GM19397 (cell line): Measurements from ENCODE around the gene EIF5A.

Source experiments
- ATAC-seq: cut with Tn5 transposase; IDR thresholded peaks from one replicate; pipeline ENCODE4 v1.9.1; 2021; ENCODE audit warnings: mild to moderate bottlenecking, moderate library complexity; ENCODE audit not compliant: unreplicated experiment

EIF5A gene

GRCh38 chr17:7312432-7313087, 5.1 kb downstream of the EIF5A start:
- no peak for ATAC-seq

GRCh38 chr17:7313088-7313889, 5.9 kb downstream of the EIF5A start:
- ATAC-seq = no peak

GRCh38 chr17:7313890-7314718, 6.7 kb downstream of the EIF5A start:
- ATAC-seq = no peak

- peak; percentile 72 for ATAC-seq
Measured at GRCh38 chr17:7314719-7315569, 7.5 kb downstream of the EIF5A start, which contains the start of gene GPS2. TSS of gene GPS2 (minus strand) at chr17:7315360. CDS start at chr17:7315052, 308 bp downstream.

GRCh38 chr17:7315570-7316235, 8.3 kb downstream of the EIF5A start:
- no peak for ATAC-seq

GRCh38 chr17:7317161-7317803, 9.9 kb downstream of the EIF5A start:
- no peak for ATAC-seq

- ATAC-seq = no peak
Measured at GRCh38 chr17:7318121-7318860, 10.9 kb downstream of the EIF5A start.

GRCh38 chr17:7321466-7321865, 14.0 kb downstream of the EIF5A start:
- ATAC-seq = no peak

GRCh38 chr17:7322520-7323194, 15.2 kb downstream of the EIF5A start:
- ATAC-seq = no peak

GRCh38 chr17:7323731-7324437, 16.5 kb downstream of the EIF5A start:
- ATAC-seq = no peak

GRCh38 chr17:7324438-7324779, 17.0 kb downstream of the EIF5A start:
- ATAC-seq = no peak

GRCh38 chr17:7325031-7325528, 17.7 kb downstream of the EIF5A start:
- no peak for ATAC-seq

GRCh38 chr17:7326186-7326585, 18.8 kb downstream of the EIF5A start:
- no peak for ATAC-seq

GRCh38 chr17:7327056-7327455, 19.6 kb downstream of the EIF5A start:
- ATAC-seq = no peak

- ATAC-seq = no peak
Measured at GRCh38 chr17:7327501-7327900, 20.1 kb downstream of the EIF5A start.

GRCh38 chr17:7328009-7328408, 20.6 kb downstream of the EIF5A start:
- no peak for ATAC-seq

- no peak for ATAC-seq
Measured at GRCh38 chr17:7328840-7329373, 21.5 kb downstream of the EIF5A start, which contains the start of gene NEURL4. TSS of gene NEURL4 (minus strand) at chr17:7329335. CDS start at chr17:7329312, 23 bp downstream.
